Measurements from ENCODE around the gene NAV1. TPM values are rescaled to one million over a fixed set of nuclear protein-coding genes. Genes with fewer than 3 reads are reported as not detected.

NAV1 gene
- total and polyA plus RNA-seq, 9 of the 15 experiments (the other 6 are each of a cell fraction or from before 2014, with no cell fraction given) = 0.91 to 16.8 (median 3.2) TPM

GRCh38 chr1:201566933-201567801 lies 28.2 kb downstream of the NAV1 start (continued):
- TF ChIP-seq, protein P1, sequence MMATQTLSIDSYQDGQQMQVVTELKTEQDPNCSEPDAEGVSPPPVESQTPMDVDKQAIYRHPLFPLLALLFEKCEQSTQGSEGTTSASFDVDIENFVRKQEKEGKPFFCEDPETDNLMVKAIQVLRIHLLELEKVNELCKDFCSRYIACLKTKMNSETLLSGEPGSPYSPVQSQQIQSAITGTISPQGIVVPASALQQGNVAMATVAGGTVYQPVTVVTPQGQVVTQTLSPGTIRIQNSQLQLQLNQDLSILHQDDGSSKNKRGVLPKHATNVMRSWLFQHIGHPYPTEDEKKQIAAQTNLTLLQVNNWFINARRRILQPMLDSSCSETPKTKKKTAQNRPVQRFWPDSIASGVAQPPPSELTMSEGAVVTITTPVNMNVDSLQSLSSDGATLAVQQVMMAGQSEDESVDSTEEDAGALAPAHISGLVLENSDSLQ (IDR thresholded peaks at IDR 0.05) = peak; percentile 70
- TF ChIP-seq SMARCC2 (IDR thresholded peaks at IDR 0.05; ENCODE audit: low read depth) = no peak
- TF ChIP-seq EP400 (IDR thresholded peaks at IDR 0.05) = peak; percentile 66; the same call in 1 of the 2 replicates
- peak; percentile 60; the same call in 1 of the 2 replicates for TF ChIP-seq L3MBTL2 (IDR thresholded peaks at IDR 0.05)
- TF ChIP-seq HNRNPLL (IDR thresholded peaks at IDR 0.05; ENCODE audit: low read depth, low read length, poor library complexity, severe bottlenecking) = no peak
- TF ChIP-seq TFAP4 (CRISPR knock-in tag; IDR thresholded peaks at IDR 0.05; ENCODE audit: borderline replicate concordance) = peak; percentile 95
- peak in 1 of 2 experiments; percentile 38; a peak in 1 of 4 replicates for TF ChIP-seq FOXA3 (CRISPR knock-in tag; conservative IDR thresholded peaks at IDR 0.05 in 1 of 2, IDR thresholded peaks at IDR 0.05 in 1 of 2)
- peak; percentile 18 to 42; a peak in 3 of 4 replicates for TF ChIP-seq RAD21 (CRISPR knock-in tag; conservative IDR thresholded peaks at IDR 0.05 in 1 of 2, IDR thresholded peaks at IDR 0.05 in 1 of 2)
- peak; percentile 80 for TF ChIP-seq CXXC5 (CRISPR knock-in tag; IDR thresholded peaks at IDR 0.05)
- peak; percentile 91 for TF ChIP-seq NFRKB (IDR thresholded peaks at IDR 0.05; ENCODE audit: low read depth)
- TF ChIP-seq, protein P2, sequence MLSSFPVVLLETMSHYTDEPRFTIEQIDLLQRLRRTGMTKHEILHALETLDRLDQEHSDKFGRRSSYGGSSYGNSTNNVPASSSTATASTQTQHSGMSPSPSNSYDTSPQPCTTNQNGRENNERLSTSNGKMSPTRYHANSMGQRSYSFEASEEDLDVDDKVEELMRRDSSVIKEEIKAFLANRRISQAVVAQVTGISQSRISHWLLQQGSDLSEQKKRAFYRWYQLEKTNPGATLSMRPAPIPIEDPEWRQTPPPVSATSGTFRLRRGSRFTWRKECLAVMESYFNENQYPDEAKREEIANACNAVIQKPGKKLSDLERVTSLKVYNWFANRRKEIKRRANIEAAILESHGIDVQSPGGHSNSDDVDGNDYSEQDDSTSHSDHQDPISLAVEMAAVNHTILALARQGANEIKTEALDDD (IDR thresholded peaks at IDR 0.05) = no peak
- peak; percentile 85; the same call in 1 of the 2 replicates for TF ChIP-seq ZNF830 (CRISPR knock-in tag; IDR thresholded peaks at IDR 0.05)
- peak; percentile 62; the same call in 1 of the 2 replicates for TF ChIP-seq CBX1 (IDR thresholded peaks at IDR 0.05; ENCODE audit: low read depth)
- no peak for TF ChIP-seq HMG20B (CRISPR knock-in tag; IDR thresholded peaks at IDR 0.05)
- peak; percentile 96 for TF ChIP-seq NR4A1 (CRISPR knock-in tag; IDR thresholded peaks at IDR 0.05)
- peak; percentile 83; the same call in 1 of the 2 replicates for TF ChIP-seq NR4A1 (tag; IDR thresholded peaks at IDR 0.05)
- no peak for TF ChIP-seq RHOXF2B (CRISPR knock-in tag; conservative IDR thresholded peaks at IDR 0.05)
- TF ChIP-seq NCOA1 (IDR thresholded peaks at IDR 0.05; ENCODE audit: low read depth) = peak; percentile 88
- TF ChIP-seq DACH1 (IDR thresholded peaks at IDR 0.05; ENCODE audit: partially characterized antibody) = peak; percentile 89
- peak; percentile 87; the same call in 1 of the 2 replicates for TF ChIP-seq ZNF197 (CRISPR knock-in tag; IDR thresholded peaks at IDR 0.05; ENCODE audit: low read depth)
- TF ChIP-seq, protein P3, sequence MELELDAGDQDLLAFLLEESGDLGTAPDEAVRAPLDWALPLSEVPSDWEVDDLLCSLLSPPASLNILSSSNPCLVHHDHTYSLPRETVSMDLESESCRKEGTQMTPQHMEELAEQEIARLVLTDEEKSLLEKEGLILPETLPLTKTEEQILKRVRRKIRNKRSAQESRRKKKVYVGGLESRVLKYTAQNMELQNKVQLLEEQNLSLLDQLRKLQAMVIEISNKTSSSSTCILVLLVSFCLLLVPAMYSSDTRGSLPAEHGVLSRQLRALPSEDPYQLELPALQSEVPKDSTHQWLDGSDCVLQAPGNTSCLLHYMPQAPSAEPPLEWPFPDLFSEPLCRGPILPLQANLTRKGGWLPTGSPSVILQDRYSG (tag; conservative IDR thresholded peaks at IDR 0.05; ENCODE audit: low read depth) = peak; percentile 80
- peak; percentile 78 for TF ChIP-seq POLR2H (tag; IDR thresholded peaks at IDR 0.05; ENCODE audit: low read depth)
- no peak for TF ChIP-seq RBM15 (IDR thresholded peaks at IDR 0.05; ENCODE audit: insufficient read depth, low read length)
- 0 out of 2 replicates have a peak, but pooled peaks have one; percentile 18 for TF ChIP-seq CREB1 (IDR thresholded peaks at IDR 0.05)
- no peak for TF ChIP-seq CREB1 (CRISPR knock-in tag; IDR thresholded peaks at IDR 0.05)

Measured in K562 (cell line).